Body of pancreas (tissue), 4 donors: ENCODE results near the gene RBM44. TPM values are rescaled to one million over a fixed set of nuclear protein-coding genes. Genes with fewer than 3 reads are reported as not detected.

Experiments used
- ATAC-seq: fragments of 150-250 bp; one replicate; pipeline ENCODE4 v1.9.1; 2016
- DNase-seq, 4 donors: peaks; one replicate each; pipeline ENCODE4 v3.0.0-alpha.2; 2019
- H3K27ac ChIP-seq, 4 donors: fragments of 200-600 bp; sonication (generic); 1 replicate in 3 of 4; 2 replicates in 1 of 4; pipeline versions ENCODE4 v1.5.1 to v1.6.1; 2016 to 2019; ENCODE audit warnings: mild to moderate bottlenecking in 1 of 4, mixed read lengths in 1 of 4, moderate library complexity in 1 of 4
- H3K27me3 ChIP-seq, 2 donors: fragments of 200-600 bp; sonication (generic); one replicate each; pipeline ENCODE4 v1.6.0; 2016; ENCODE audit warnings: mild to moderate bottlenecking in 1 of 2
- H3K36me3 ChIP-seq, 2 donors: fragments of 200-600 bp; sonication (generic); replicated peaks in 1 of 2; 2 replicates each; pipeline ENCODE4 v1.5.1; 2016; ENCODE audit warnings: low read depth in 2 of 2; ENCODE audit not compliant: insufficient read depth in 1 of 2
- H3K4me1 ChIP-seq: fragments of 200-600 bp; sonication (generic); one replicate; pipeline ENCODE4 v1.6.0; 2016
- H3K4me3 ChIP-seq, 2 donors: fragments of 200-600 bp; sonication (generic); 1 replicate in 1 of 2; 2 replicates in 1 of 2; pipeline ENCODE4 v1.5.1; 2016 to 2019
- H3K9me3 ChIP-seq, 3 donors: fragments of 200-600 bp; sonication (generic); 1 replicate in 2 of 3; 2 replicates in 1 of 3; pipeline ENCODE4 v1.5.1; 2016
- POLR2A ChIP-seq, 3 donors: fragments of 450-650 bp; IDR thresholded peaks; one replicate each; pipeline ENCODE4 v1.6.1; 2016; ENCODE audit warnings: antibody characterized with exemption in 3 of 3, mild to moderate bottlenecking in 2 of 3
- WGBS, 2 donors: methylation state at CpG; one replicate each; pipeline ENCODE4 v1.1.5; 2017; 5-methylcytosine and 5-hydroxymethylcytosine counted together
- intact Hi-C: fragments of 100-400 bp; cut with DNase I; formaldehyde crosslinking; loops from one replicate; pipeline ENCODE4 v1.15.1; 2023
- total RNA-seq, 2 donors: library from RNA; depleted of rRNA; stranded (reverse); fragments of >200 nt; gene quantifications; one replicate each; pipeline ENCODE4 v1.1.0, GENCODE V29; 2016
- TF ChIP-seq, protein P1 (sequence below), 7 experiments: fragments of 450-650 bp in 4 of 7; fragments of 200-600 bp in 3 of 7; sonication (generic) in 3 of 7; IDR thresholded peaks; one replicate each; pipeline ENCODE4 v1.5.1; 2016 to 2019; ENCODE audit warnings: antibody characterized with exemption in 7 of 7

RBM44 gene
- total RNA-seq, 2 donors from 2014 or later, result 0.52 to 1.6 TPM

DNA sequence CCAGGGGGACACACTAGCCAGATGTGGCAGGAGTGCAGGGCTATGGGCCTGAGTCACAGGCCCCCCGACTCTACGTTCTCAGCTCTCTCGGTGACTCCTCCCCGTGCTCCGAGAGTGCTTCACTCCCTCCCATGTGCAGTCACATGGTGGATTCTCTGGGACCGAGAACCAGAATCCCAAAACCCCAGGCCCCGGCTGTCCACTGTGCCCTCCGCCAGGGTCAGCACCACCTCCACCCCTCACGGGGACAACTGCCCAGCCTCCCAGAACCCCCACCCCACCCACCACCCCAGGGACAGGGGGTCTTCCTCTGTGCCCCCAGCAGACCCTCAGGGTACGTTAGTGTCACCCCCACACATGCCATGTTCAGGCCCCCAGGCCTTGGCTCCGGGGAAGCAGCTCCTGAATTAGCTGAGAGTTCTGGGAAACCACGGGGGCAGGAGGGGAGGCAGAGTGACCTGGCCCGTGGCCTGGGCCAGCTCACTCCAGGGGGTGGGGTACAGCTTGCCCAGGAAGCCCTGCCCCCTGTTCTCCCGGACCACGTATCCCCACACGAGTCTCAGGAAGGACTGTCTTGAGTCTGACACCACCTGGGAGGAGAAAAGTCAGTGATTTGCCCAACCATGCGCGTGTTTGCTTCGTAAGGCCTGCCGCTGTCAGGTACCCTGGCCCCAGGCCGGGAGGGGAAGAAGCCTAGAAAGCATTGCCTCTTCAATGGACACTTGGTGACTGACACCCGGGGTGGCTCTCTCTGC lies 65.3 kb downstream of the RBM44 start:
- no peaks in the 10 kb centered on the region for H3K9me3 ChIP-seq
- H3K27ac ChIP-seq, result peak overlapping the region; percentile 55 to 96 (median 90)
- DNase-seq (peak; percentile 58 to 72 (median 64)), ATAC-seq (peak; percentile 6)
- H3K36me3 ChIP-seq, result no peaks in the 10 kb centered on the region
- H3K4me1 ChIP-seq, result peaks cover 85% of the 10 kb centered on the region
- no peaks in the 10 kb centered on the region for H3K27me3 ChIP-seq
- TF ChIP-seq, protein P1, sequence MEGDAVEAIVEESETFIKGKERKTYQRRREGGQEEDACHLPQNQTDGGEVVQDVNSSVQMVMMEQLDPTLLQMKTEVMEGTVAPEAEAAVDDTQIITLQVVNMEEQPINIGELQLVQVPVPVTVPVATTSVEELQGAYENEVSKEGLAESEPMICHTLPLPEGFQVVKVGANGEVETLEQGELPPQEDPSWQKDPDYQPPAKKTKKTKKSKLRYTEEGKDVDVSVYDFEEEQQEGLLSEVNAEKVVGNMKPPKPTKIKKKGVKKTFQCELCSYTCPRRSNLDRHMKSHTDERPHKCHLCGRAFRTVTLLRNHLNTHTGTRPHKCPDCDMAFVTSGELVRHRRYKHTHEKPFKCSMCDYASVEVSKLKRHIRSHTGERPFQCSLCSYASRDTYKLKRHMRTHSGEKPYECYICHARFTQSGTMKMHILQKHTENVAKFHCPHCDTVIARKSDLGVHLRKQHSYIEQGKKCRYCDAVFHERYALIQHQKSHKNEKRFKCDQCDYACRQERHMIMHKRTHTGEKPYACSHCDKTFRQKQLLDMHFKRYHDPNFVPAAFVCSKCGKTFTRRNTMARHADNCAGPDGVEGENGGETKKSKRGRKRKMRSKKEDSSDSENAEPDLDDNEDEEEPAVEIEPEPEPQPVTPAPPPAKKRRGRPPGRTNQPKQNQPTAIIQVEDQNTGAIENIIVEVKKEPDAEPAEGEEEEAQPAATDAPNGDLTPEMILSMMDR (IDR thresholded peaks at IDR 0.05), result no peak
- TF ChIP-seq POLR2A (IDR thresholded peaks at IDR 0.05), result peak in 1 of 3 donors; percentile 16
- H3K4me3 ChIP-seq, result no peak overlapping the region
- 42 to 47% methylated on average over 9 to 22 of the region's 22 CpGs for WGBS, 2 donors
- intact Hi-C loops, result no loop called here

DNA sequence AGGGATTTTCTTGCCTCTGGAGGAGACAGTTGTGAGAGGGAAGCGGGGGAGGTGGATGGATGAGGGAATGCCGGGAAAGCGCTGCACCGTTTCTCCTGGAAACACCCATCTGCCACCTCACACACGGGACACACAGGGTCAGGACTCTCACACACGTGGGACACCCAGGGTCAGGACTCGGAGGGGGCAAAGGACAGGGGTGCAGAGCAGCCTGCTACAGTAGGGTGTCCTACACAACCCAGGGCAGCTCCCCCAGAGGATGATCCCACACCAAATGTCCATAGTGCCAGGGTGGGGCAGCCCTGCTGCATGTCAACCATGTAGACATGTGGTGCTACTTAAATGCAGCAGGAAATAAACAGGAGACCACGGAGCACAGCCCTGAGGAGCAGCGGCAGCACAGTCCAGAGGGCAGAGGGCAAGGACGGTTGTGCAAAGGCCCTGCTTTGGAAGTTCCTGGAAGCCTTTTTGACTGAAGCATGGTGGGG lies 65.9 kb downstream of the RBM44 start:
- intact Hi-C loops, result no loop called here
- 28 to 41% methylated on average over 10 of the region's 10 CpGs for WGBS, 2 donors
- no peak for TF ChIP-seq POLR2A (IDR thresholded peaks at IDR 0.05)
- TF ChIP-seq, protein P1 (IDR thresholded peaks at IDR 0.05), result no peak
- Histone ChIP-seq H3K4me1 (peaks cover 83% of the 10 kb centered on the region), H3K36me3 (no peaks in the 10 kb centered on the region), H3K9me3 (no peaks in the 10 kb centered on the region), H3K27ac (peak overlapping the region; percentile 55 to 96 (median 90)), H3K4me3 (no peak overlapping the region), H3K27me3 (no peaks in the 10 kb centered on the region)
- no peak for DNase-seq
- no peak for ATAC-seq

DNA sequence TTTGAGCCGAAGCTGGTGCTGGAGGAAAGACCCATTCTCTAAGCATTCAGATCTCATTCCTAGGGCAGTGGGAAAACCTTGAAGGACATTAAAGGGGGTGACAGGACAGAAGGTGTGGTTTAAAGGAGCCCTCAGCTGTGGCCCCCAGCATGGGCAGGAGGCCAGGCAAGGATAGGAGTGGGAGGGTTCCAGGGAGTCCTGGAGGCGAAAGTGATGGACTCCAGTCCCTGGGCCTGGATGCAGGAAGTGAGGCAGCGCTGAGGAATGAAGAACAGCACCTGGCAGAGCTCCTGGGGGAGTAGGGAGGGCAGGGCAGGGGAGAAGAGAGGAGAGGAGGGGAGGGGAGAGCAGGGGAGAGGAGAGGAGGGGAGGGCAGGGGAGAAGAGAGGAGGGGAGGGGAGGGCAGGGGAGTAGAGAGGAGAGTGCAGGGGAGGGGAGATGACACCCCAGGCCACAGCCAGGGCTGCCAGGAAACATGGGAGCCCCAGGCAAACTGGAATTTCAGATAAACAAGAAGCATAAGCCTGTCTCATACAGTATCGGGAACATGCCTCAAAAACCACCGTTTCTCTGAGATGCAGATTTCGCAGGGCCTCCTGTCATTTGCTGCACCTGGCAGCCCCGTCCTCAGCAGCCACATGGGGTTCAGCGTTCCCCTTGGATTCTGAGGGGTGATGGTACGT lies 66.5 kb downstream of the RBM44 start:
- no peaks in the 10 kb centered on the region for H3K9me3 ChIP-seq
- ATAC-seq (peak; percentile 19), DNase-seq (peak; percentile 53 to 76 (median 62))
- intact Hi-C loops, result no loop called here
- H3K36me3 ChIP-seq, result no peaks in the 10 kb centered on the region
- 50 to 53% methylated on average over 9 of the region's 9 CpGs for WGBS, 2 donors
- H3K4me1 ChIP-seq, result peaks cover 89% of the 10 kb centered on the region
- H3K27me3 ChIP-seq, result no peaks in the 10 kb centered on the region
- TF ChIP-seq POLR2A (IDR thresholded peaks at IDR 0.05), result peak in 2 of 3 donors; percentile 14 to 16
- TF ChIP-seq, protein P1 (IDR thresholded peaks at IDR 0.05), result no peak
- H3K4me3 ChIP-seq, result no peak overlapping the region
- H3K27ac ChIP-seq, result peak overlapping the region; percentile 55 to 96 (median 90)

DNA sequence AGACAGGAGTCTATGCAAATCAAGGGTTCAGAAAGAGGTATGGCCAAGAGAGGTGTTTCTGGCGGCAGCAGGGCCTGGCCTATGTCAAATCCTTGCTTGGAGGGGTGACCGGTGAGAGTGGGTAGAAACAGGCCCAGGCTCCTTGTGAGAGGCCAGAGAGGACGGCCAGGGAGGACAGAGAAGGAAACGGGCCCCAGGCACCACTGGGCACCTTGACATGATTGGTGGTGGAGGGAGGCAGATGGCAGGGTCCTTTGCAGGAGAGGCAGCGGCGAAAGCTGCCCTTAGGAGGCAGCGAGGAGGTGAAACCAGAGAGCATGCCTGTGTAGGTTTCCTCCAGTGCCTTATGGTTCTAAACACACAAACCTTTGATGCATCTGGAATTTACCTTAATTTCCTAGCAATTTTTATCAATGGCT lies 67.1 kb downstream of the RBM44 start:
- no peak for TF ChIP-seq POLR2A (IDR thresholded peaks at IDR 0.05)
- TF ChIP-seq, protein P1 (IDR thresholded peaks at IDR 0.05), result no peak
- peaks cover 92% of the 10 kb centered on the region for H3K4me1 ChIP-seq
- DNase-seq, result no peak
- intact Hi-C loops, result no loop called here
- H3K9me3 ChIP-seq, result no peaks in the 10 kb centered on the region
- no peak overlapping the region for H3K4me3 ChIP-seq
- no peaks in the 10 kb centered on the region for H3K36me3 ChIP-seq
- no peaks in the 10 kb centered on the region for H3K27me3 ChIP-seq
- H3K27ac ChIP-seq, result peak overlapping the region; percentile 55 to 96 (median 90)
- ATAC-seq, result no peak
- 85 to 87% methylated on average over 7 of the region's 7 CpGs for WGBS, 2 donors
